ENCODE measurements around the gene CENPO. TPM values are rescaled to one million over a fixed set of nuclear protein-coding genes. Genes with fewer than 3 reads are reported as not detected.

The CENPO gene
- total and polyA plus RNA-seq, 2 donors (not counting 3 experiments of a cell fraction or from before 2014, with no cell fraction given) = 26.8 to 45.3 TPM

- Histone ChIP-seq H3K36me3 (ENCODE audit: control insufficient read depth in 2 of 2, extremely low read depth in 1 of 2, insufficient read depth in 2 of 2, low read length in 2 of 2) (peaks cover 9 to 12% of the 10 kb centered on the region in 2 experiments), H3K79me2 (ENCODE audit: control insufficient read depth, insufficient read depth, low read length) (no peaks in the 10 kb centered on the region), H3K9me3 (replicated peaks; ENCODE audit: control insufficient read depth, insufficient read depth, low read length) (no peaks in the 10 kb centered on the region), H3K9ac (replicated peaks; ENCODE audit: extremely low read depth, insufficient read depth, low read length) (no peak overlapping the region), H3K27ac (ENCODE audit: insufficient read depth, low read depth, low read length) (peak overlapping the region; percentile 58), H3K4me2 (ENCODE audit: insufficient read depth, low read length) (no peak overlapping the region), H2AFZ (ENCODE audit: low read depth, low read length) (no peak overlapping the region), H3K27me3 (ENCODE audit: control insufficient read depth in 2 of 2, insufficient read depth in 2 of 2, low read length in 2 of 2) (no peaks in the 10 kb centered on the region), H3K9me1 (replicated peaks; ENCODE audit: control insufficient read depth, extremely low read depth, insufficient read depth, low read length) (no peaks in the 10 kb centered on the region), H4K20me1 (replicated peaks; ENCODE audit: control insufficient read depth, extremely low read depth, insufficient read depth, low read length) (no peaks in the 10 kb centered on the region), H3K4me3 (replicated peaks in 1 of 3; ENCODE audit: insufficient read depth in 1 of 3, low read depth in 1 of 3, low read length in 3 of 3) (no peak overlapping the region), H3K4me1 (ENCODE audit: control insufficient read depth, extremely low read depth, insufficient read depth, low read length) (peaks cover 20% of the 10 kb centered on the region)
- TF ChIP-seq GATA2 (IDR thresholded peaks at IDR 0.05; ENCODE audit: insufficient read depth, insufficient read length, low read depth, low read length) (no peak), CTCF (IDR thresholded peaks at IDR 0.05; ENCODE audit: extremely low read depth in 1 of 2, insufficient read depth in 1 of 2, low read depth in 1 of 2, low read length in 2 of 2) (peak; percentile 45 to 53)
- dilution Hi-C loops (cut with MboI; ENCODE audit: extremely low pct_ligation_motif_present, low sequenced_read_pairs) = no loop called here
- DNase-seq (ENCODE audit: low read depth, low spot score) (no peak), FAIRE-seq (no peak)
- BruUV-seq (replicated peaks) = no TSS peak
- ChIA-PET CTCF (interaction anchor here (0.9 to 6.2 kb wide), 6 partner anchors 11 to 415 kb away, joined by 3 to 198 read pairs (median 82); partner anchors contain the start of genes CENPO and PTRHD1), POLR2A (no interaction called here)
- intact Hi-C loops (cut with micrococcal nuclease) = loop anchor here (1.0 to 5.0 kb wide), 3 partner anchors 8 to 147 kb away; partner anchors contain the start of gene DNAJC27
Measured at GRCh38 chr2:24824966-24825882, 32.0 kb downstream of the CENPO start.

Data from endothelial cell of umbilical vein (primary cell).